Large intestine (tissue), 3 donors: ENCODE measurements around the gene P2RX6. TPM values are rescaled to one million over a fixed set of nuclear protein-coding genes. Genes with fewer than 3 reads are reported as not detected.

Experiments used
- DNase-seq, 2 donors: peaks; one replicate each; pipeline versions ENCODE4 v3.0.0 to v3.0.0-alpha.2; 2013
- H3K27ac ChIP-seq: one replicate; pipeline ENCODE4 v1.5.1; 2013; ENCODE audit warnings: low read length
- H3K27me3 ChIP-seq: 2 replicates; pipeline ENCODE4 v1.6.1; 2013; ENCODE audit warnings: low read length; ENCODE audit not compliant: control insufficient read depth, insufficient read depth
- H3K36me3 ChIP-seq: 2 replicates; pipeline ENCODE4 v1.6.1; 2013; ENCODE audit warnings: low read length; ENCODE audit not compliant: control insufficient read depth, insufficient read depth
- H3K4me1 ChIP-seq: one replicate; pipeline ENCODE4 v1.6.1; 2013; ENCODE audit warnings: low read length; ENCODE audit not compliant: control insufficient read depth, insufficient read depth
- H3K4me3 ChIP-seq: one replicate; pipeline ENCODE4 v1.5.1; 2013; ENCODE audit warnings: low read length
- H3K9me3 ChIP-seq: one replicate; pipeline ENCODE4 v1.6.1; 2013; ENCODE audit warnings: mild to moderate bottlenecking, low read depth, low read length, moderate library complexity; ENCODE audit not compliant: control insufficient read depth
- WGBS: methylation state at CpG from one replicate; pipeline ENCODE4 v1.1.5; 2013; ENCODE audit warnings: low lambda C conversion rate; ENCODE audit not compliant: insufficient coverage; 5-methylcytosine and 5-hydroxymethylcytosine counted together
- polyA plus RNA-seq: library from polyadenylated mRNA; unstranded; fragments of 120-200 nt; gene quantifications from one replicate; pipeline ENCODE4 v1.2.1, GENCODE V29; 2013

Gene P2RX6
- polyA plus RNA-seq, 1 donor, result 1.4 TPM

DNA sequence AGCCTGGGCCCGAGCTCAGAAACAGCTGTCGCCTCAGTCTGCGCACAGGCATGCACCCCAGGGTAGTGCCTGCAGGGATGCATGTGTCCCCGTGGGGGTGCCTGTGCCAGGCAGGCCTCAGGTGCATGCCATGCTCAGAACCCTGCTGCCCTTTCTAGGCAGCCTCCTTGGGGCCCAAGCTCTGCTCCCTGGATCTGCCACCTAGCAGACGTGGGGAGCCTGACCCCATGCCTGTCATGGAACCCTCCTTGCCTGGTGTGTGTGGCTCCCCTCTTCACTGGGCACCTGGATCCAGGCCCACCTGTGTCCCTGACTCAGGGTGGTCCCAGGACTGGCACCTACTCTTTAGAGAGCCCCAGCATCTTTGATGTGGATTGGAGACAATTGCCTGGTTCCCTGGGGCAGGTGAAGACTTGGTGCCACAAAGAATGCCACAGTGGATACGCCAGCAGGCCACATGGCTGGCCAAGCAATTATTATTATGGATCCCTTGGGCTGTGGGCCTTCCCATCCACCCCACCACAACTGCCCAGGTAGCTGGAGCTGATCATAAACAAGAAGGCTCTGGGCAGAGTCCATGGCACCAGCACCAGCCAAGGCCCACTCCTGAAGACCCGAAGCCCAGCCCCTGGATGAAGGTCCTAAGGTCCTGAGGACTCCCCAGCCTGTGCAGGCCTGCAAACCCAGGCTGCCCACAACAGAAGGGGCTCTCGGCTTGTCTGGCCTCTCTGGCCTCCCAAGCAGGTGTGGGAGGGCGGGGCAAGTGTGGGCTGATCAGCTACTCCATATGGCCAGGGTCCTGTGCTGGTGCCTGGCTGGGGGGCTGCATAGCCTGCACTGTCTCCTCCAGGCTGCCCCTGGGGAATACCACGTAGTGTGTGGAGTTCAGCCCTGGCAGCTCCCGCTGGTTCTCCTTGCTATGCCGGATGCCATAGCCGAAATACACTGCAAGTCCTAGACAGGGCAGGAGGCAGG is 13.6 kb downstream of the P2RX6 start:
- Histone ChIP-seq H3K27ac (no peak overlapping the region), H3K4me3 (no peak overlapping the region), H3K36me3 (no peaks in the 10 kb centered on the region), H3K4me1 (peaks cover 21% of the 10 kb centered on the region), H3K27me3 (peaks cover 5% of the 10 kb centered on the region), H3K9me3 (no peaks in the 10 kb centered on the region)
- no CpG with 5 or more reads among the region's 13 CpGs for WGBS
- no peak for DNase-seq

GRCh38 chr22:21029486-21030025 is 14.6 kb downstream of the P2RX6 start:
- peaks cover 5% of the 10 kb centered on the region for H3K27me3 ChIP-seq
- H3K27ac ChIP-seq, result no peak overlapping the region
- WGBS, result no CpG with 5 or more reads among the region's 12 CpGs
- no peaks in the 10 kb centered on the region for H3K9me3 ChIP-seq
- H3K4me1 ChIP-seq, result peaks cover 21% of the 10 kb centered on the region
- DNase-seq, result no peak
- no peak overlapping the region for H3K4me3 ChIP-seq
- H3K36me3 ChIP-seq, result no peaks in the 10 kb centered on the region

GRCh38 chr22:21030032-21030431 is 15.1 kb downstream of the P2RX6 start:
- Histone ChIP-seq H3K4me1 (peaks cover 21% of the 10 kb centered on the region), H3K27me3 (peaks cover 5% of the 10 kb centered on the region), H3K36me3 (no peaks in the 10 kb centered on the region), H3K4me3 (no peak overlapping the region), H3K9me3 (no peaks in the 10 kb centered on the region), H3K27ac (no peak overlapping the region)
- DNase-seq, result no peak
- WGBS, result no CpG with 5 or more reads among the region's 15 CpGs

GRCh38 chr22:21030621-21031544 is 15.9 kb downstream of the P2RX6 start:
- Histone ChIP-seq H3K4me1 (peaks cover 21% of the 10 kb centered on the region), H3K27me3 (peaks cover 5% of the 10 kb centered on the region), H3K27ac (no peak overlapping the region), H3K4me3 (peak overlapping the region; percentile 67), H3K9me3 (no peaks in the 10 kb centered on the region), H3K36me3 (no peaks in the 10 kb centered on the region)
- WGBS, result 100% methylated on average over 1 of the region's 40 CpGs
- DNase-seq, result no peak

- Histone ChIP-seq H3K9me3 (no peaks in the 10 kb centered on the region), H3K36me3 (no peaks in the 10 kb centered on the region), H3K4me1 (peaks cover 21% of the 10 kb centered on the region), H3K27ac (peak overlapping the region; percentile 59), H3K27me3 (peaks cover 5% of the 10 kb centered on the region), H3K4me3 (peak overlapping the region; percentile 67)
- WGBS, result no CpG with 5 or more reads among the region's 18 CpGs
- no peak for DNase-seq
Observed at GRCh38 chr22:21031545-21032036, 16.6 kb downstream of the P2RX6 start.

- Histone ChIP-seq H3K27ac (peak within 1 kb of the TSS; percentile 59), H3K36me3 (no peaks in the 10 kb centered on the region), H3K27me3 (peaks cover 5% of the 10 kb centered on the region), H3K9me3 (no peaks in the 10 kb centered on the region), H3K4me3 (peak within 1 kb of the TSS; percentile 67), H3K4me1 (peaks cover 23% of the 10 kb centered on the region)
- WGBS, result no CpG with 5 or more reads among the region's 59 CpGs
- DNase-seq, result peak in 1 of 2 donors; percentile 69
Observed at GRCh38 chr22:21032037-21032867, 17.3 kb downstream of the P2RX6 start, which contains the start of gene SLC7A4. SLC7A4 (minus strand) TSS chr22:21032561; CDS start chr22:21031812, 749 bp downstream.

- no peaks in the 10 kb centered on the region for H3K9me3 ChIP-seq
- peaks cover 5% of the 10 kb centered on the region for H3K27me3 ChIP-seq
- peak in 1 of 2 donors; percentile 89 for DNase-seq
- H3K4me3 ChIP-seq, result peak overlapping the region; percentile 67
- H3K36me3 ChIP-seq, result no peaks in the 10 kb centered on the region
- peaks cover 29% of the 10 kb centered on the region for H3K4me1 ChIP-seq
- WGBS, result 100% methylated on average over 1 of the region's 12 CpGs
- H3K27ac ChIP-seq, result peak overlapping the region; percentile 38
Observed at GRCh38 chr22:21032868-21033688, 18.1 kb downstream of the P2RX6 start.

DNA sequence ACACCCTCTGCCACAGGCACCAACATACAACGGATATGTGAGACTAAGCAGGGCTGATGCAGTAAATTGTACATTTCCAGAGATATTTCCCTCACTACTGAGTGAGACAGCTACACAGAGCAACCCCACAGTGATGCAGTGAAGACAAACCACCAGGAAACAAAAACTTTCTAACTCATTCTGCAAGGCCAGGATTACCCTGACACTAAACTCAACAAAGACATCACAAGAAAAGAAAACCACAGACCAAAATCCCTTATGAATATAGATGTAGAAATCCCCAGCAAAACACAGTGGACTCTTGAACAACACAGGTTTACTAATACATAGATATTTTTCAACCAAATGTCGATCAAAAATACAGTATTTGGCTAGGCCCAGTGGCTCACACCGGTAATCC is 18.9 kb downstream of the P2RX6 start:
- H3K4me1 ChIP-seq, result peaks cover 35% of the 10 kb centered on the region
- H3K27me3 ChIP-seq, result peaks cover 5% of the 10 kb centered on the region
- H3K36me3 ChIP-seq, result no peaks in the 10 kb centered on the region
- DNase-seq, result no peak
- H3K9me3 ChIP-seq, result no peaks in the 10 kb centered on the region
- no peak overlapping the region for H3K4me3 ChIP-seq
- H3K27ac ChIP-seq, result no peak overlapping the region
- no CpG with 5 or more reads among the region's 3 CpGs for WGBS

GRCh38 chr22:21034989-21035388 is 20.0 kb downstream of the P2RX6 start:
- DNase-seq, result no peak
- Histone ChIP-seq H3K27ac (no peak overlapping the region), H3K9me3 (no peaks in the 10 kb centered on the region), H3K4me3 (no peak overlapping the region), H3K4me1 (peaks cover 35% of the 10 kb centered on the region), H3K27me3 (peaks cover 5% of the 10 kb centered on the region), H3K36me3 (no peaks in the 10 kb centered on the region)
- 66% methylated on average over 2 of the region's 3 CpGs for WGBS
